IPS DF 4.7 (cell line): Measurements from ENCODE around the gene RABEP1.
A peak's percentile ranks its signal among the peaks of the same experiment; 100 is the strongest.
"Not testable (repeated sequence)": the region's sequence is repeated elsewhere in the genome, so short reads cannot be mapped to it uniquely, and the experiment has no call there.

Source experiments
- DNase-seq: peaks from one replicate; pipeline ENCODE4 v3.0.0-alpha.2; 2013; ENCODE audit warnings: low spot score; ENCODE audit errors: extremely low read depth

RABEP1 gene

GRCh38 chr17:5281814-5282641, at the start of gene RABEP1:
Gene RABEP1, plus strand, starts transcription at chr17:5282284. Its CDS starts 203 bp downstream, at chr17:5282487.
- DNase-seq: no peak

GRCh38 chr17:5233492-5233891, 48.6 kb upstream of the RABEP1 start:
- DNase-seq: not testable (repeated sequence)

- no peak for DNase-seq
These were observed 47.2 kb upstream of the RABEP1 start, which contains the start of gene SCIMP for GRCh38 chr17:5234645-5235576. Gene SCIMP, minus strand, starts transcription at chr17:5234860. Its CDS starts 105 bp downstream, at chr17:5234755.

- DNase-seq: no peak
These were observed 45.0 kb upstream of the RABEP1 start for GRCh38 chr17:5236938-5237540.

- DNase-seq: peak; percentile 87
These were observed 44.5 kb upstream of the RABEP1 start for GRCh38 chr17:5237541-5238016.

GRCh38 chr17:5238333-5238732, 43.8 kb upstream of the RABEP1 start:
- no peak for DNase-seq

- DNase-seq: not testable (repeated sequence)
These were observed 42.3 kb upstream of the RABEP1 start for GRCh38 chr17:5239769-5240168.

GRCh38 chr17:5241861-5242671, 40.0 kb upstream of the RABEP1 start:
- no peak for DNase-seq

GRCh38 chr17:5247621-5248020, 34.5 kb upstream of the RABEP1 start:
- no peak for DNase-seq

- no peak for DNase-seq
These were observed 33.1 kb upstream of the RABEP1 start for GRCh38 chr17:5248821-5249479.

- peak; percentile 38 for DNase-seq
These were observed 32.5 kb upstream of the RABEP1 start for GRCh38 chr17:5249615-5250014.

- no peak for DNase-seq
These were observed 27.7 kb upstream of the RABEP1 start for GRCh38 chr17:5254414-5254813.

- no peak for DNase-seq
These were observed 27.1 kb upstream of the RABEP1 start for GRCh38 chr17:5254903-5255521.

GRCh38 chr17:5257124-5257523, 25.0 kb upstream of the RABEP1 start:
- DNase-seq: no peak

- DNase-seq: no peak
These were observed 21.5 kb upstream of the RABEP1 start for GRCh38 chr17:5260542-5260941.

- no peak for DNase-seq
These were observed 19.6 kb upstream of the RABEP1 start for GRCh38 chr17:5262416-5262991.

- DNase-seq: no peak
These were observed 18.6 kb upstream of the RABEP1 start for GRCh38 chr17:5263441-5263840.

GRCh38 chr17:5264893-5265292, 17.2 kb upstream of the RABEP1 start:
- no peak for DNase-seq

GRCh38 chr17:5269241-5269960, 12.7 kb upstream of the RABEP1 start:
- DNase-seq: no peak
